Activated CD8-positive, alpha-beta T cell treated with anti-CD3 and anti-CD28 coated beads, Interleukin-2, amount 10 ng/mL, durations not matched to agents 7 days and 5 days (primary cell): ENCODE data around the gene QRFPR. TPM values are rescaled to one million over a fixed set of nuclear protein-coding genes. Genes with fewer than 3 reads are reported as not detected.

Source experiments
- ATAC-seq: fragments of 150-1000 bp; cut with Tn5 transposase; one replicate; pipeline ENCODE4 v1.10.0; 2021; ENCODE audit warnings: moderate library complexity
- CTCF ChIA-PET: fragments of 350-600 bp; sonication (Branson Sonifier 250); formaldehyde crosslinking; loops from one replicate; lab custom pipeline; 2021; ENCODE audit warnings: antibody characterized with exemption; lab: Charles Lee
- POLR2A ChIA-PET: fragments of 350-600 bp; sonication (Branson Sonifier 250); formaldehyde crosslinking; loops from one replicate; lab custom pipeline; 2021; ENCODE audit warnings: antibody characterized with exemption; lab: Charles Lee
- DNase-seq: peaks from one replicate; pipeline ENCODE4 v3.0.0-alpha.2; 2020
- H3K27ac Mint-ChIP-seq: one replicate; pipeline ENCODE4 v1.8.0; 2021; ENCODE audit warnings: mild to moderate bottlenecking, mixed read lengths
- H3K27me3 Mint-ChIP-seq: one replicate; pipeline ENCODE4 v1.8.0; 2021; ENCODE audit warnings: low read depth, mixed read lengths
- H3K36me3 Mint-ChIP-seq: one replicate; pipeline ENCODE4 v1.8.0; 2021; ENCODE audit warnings: low read depth, mixed read lengths
- H3K4me1 Mint-ChIP-seq: one replicate; pipeline ENCODE4 v1.8.0; 2021; ENCODE audit warnings: low read depth, mixed read lengths
- H3K4me3 Mint-ChIP-seq: one replicate; pipeline ENCODE4 v1.8.0; 2021; ENCODE audit warnings: mild to moderate bottlenecking, mixed read lengths
- H3K9me3 Mint-ChIP-seq: one replicate; pipeline ENCODE4 v1.8.0; 2022; ENCODE audit warnings: mixed read lengths; ENCODE audit not compliant: insufficient read depth
- total RNA-seq, 2 experiments: library from RNA; stranded (reverse); gene quantifications; one replicate each; pipeline ENCODE4 v1.2.3, GENCODE V29; 2021

The QRFPR gene
- total RNA-seq, 2 experiments from 2014 or later: not detected

DNA sequence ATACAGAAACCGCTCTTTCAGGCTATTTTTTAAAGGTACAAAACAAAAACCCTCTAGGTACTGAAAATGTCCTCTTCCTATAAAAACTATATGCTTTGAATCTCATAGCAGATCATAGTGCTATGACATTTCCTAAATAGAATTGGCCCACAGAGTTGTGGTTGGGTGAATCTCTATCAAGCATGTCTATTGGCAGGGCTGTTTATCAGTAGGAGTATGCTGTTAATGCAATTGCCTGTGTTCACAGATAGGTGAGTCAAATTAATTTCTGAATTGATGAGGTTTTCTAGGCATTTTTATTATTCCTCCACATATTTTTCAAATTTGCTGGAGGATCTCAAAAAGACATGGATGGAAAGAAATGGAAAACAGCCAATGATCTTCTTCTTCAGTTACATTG lies 73.9 kb downstream of the QRFPR start:
- DNase-seq (no peak), ATAC-seq (no peak)
- CTCF ChIA-PET: interaction anchor here (0.6 to 3.5 kb wide), 50 partner anchors 8 to 1238 kb away, joined by 3 to 129 read pairs (median 5); no protein-coding TSS in a partner anchor
- no peak overlapping the region for H3K4me3 Mint-ChIP-seq
- no peak overlapping the region for H3K27ac Mint-ChIP-seq
- peaks cover 20% of the 10 kb centered on the region for H3K4me1 Mint-ChIP-seq
- POLR2A ChIA-PET: interaction anchor here (1.0 to 1.8 kb wide), 2 partner anchors 50 to 115 kb away, joined by 3 to 7 read pairs; no protein-coding TSS in a partner anchor
- peaks cover 2% of the 10 kb centered on the region for H3K27me3 Mint-ChIP-seq
- H3K36me3 Mint-ChIP-seq: no peaks in the 10 kb centered on the region
- H3K9me3 Mint-ChIP-seq: no peaks in the 10 kb centered on the region

DNA sequence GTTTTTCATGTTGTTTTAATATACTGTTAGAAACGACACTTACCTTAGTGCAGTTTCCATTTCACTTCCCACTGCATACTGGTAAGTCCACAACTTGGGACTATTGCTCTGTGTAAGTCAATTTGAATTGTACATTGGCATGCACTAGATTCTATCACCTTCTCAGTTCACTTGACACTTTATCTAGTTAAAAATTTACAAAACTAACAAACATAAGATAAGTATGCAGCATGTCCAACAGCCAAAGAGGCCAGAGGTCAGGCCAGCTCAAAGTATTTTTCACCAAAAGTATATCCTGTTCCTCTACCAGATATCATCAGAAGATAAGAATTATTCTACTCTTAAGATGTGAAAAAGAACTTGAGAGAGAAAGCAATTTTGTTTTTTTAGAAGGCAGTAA lies 75.9 kb downstream of the QRFPR start:
- ChIA-PET CTCF (interaction anchor here (0.9 to 3.6 kb wide), 2 partner anchors 105 to 113 kb away, joined by 5 to 26 read pairs; no protein-coding TSS in a partner anchor), POLR2A (no interaction called here)
- H3K4me3 Mint-ChIP-seq: no peak overlapping the region
- no peaks in the 10 kb centered on the region for H3K9me3 Mint-ChIP-seq
- no peak for DNase-seq
- no peak for ATAC-seq
- no peak overlapping the region for H3K27ac Mint-ChIP-seq
- H3K4me1 Mint-ChIP-seq: peaks cover 20% of the 10 kb centered on the region
- H3K27me3 Mint-ChIP-seq: no peaks in the 10 kb centered on the region
- H3K36me3 Mint-ChIP-seq: no peaks in the 10 kb centered on the region

DNA sequence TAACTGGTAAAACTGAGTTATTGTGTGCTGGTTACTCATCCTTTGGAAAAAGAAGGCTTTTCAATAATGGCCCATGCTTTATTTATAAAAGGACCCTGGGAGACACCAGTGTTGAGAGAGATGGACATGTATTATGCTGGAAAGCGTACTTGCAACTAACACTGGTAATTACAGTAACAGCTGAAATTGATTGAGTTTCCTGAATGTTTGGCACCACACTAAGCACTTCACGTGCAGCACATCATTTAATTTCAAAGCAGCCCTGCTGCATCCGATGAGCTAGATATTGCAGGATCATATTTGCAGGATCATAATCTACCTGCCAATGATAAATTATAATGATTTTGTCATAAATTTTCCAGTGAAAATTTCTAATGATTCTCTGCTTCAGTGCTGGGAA lies 81.5 kb downstream of the QRFPR start:
- H3K27ac Mint-ChIP-seq: no peak overlapping the region
- no peaks in the 10 kb centered on the region for H3K4me1 Mint-ChIP-seq
- no peaks in the 10 kb centered on the region for H3K9me3 Mint-ChIP-seq
- ChIA-PET CTCF (interaction anchor here (1.3 to 3.1 kb wide), 4 partner anchors 9 to 113 kb away, joined by 3 to 17 read pairs (median 6); no protein-coding TSS in a partner anchor), POLR2A (no interaction called here)
- no peak for ATAC-seq
- no peak overlapping the region for H3K4me3 Mint-ChIP-seq
- no peaks in the 10 kb centered on the region for H3K36me3 Mint-ChIP-seq
- no peak for DNase-seq
- peaks cover 3% of the 10 kb centered on the region for H3K27me3 Mint-ChIP-seq

DNA sequence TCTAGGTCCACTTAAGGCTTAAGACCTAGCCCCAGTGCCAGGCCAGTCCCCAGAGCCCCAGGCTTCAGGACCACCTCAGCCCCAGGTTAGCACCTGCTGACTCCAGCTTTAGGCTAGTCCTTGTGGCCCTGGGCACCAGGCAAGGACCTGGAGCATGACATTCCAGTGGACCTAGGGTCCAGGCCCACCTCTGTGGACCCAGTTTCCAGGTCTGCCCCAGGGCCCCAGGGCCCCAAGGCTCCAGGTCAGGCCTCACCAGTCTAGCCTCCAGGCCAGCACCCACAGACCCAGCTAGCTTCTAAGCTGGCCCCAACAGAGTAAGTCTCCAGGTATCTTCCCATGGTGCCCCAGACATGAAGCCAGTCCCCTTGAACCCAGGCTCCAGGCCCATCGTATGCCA lies 97.5 kb downstream of the QRFPR start:
- no peak for ATAC-seq
- no peak for DNase-seq
- Mint-ChIP-seq H3K27me3 (peaks cover 9% of the 10 kb centered on the region), H3K36me3 (peaks cover 2% of the 10 kb centered on the region), H3K27ac (no peak overlapping the region), H3K4me1 (no peaks in the 10 kb centered on the region), H3K9me3 (peaks cover 5% of the 10 kb centered on the region), H3K4me3 (no peak overlapping the region)
- ChIA-PET POLR2A (no interaction called here), CTCF (interaction anchor here (0.8 kb wide), 1 partner anchor 25 kb away, joined by 3 read pairs; no protein-coding TSS in a partner anchor)

DNA sequence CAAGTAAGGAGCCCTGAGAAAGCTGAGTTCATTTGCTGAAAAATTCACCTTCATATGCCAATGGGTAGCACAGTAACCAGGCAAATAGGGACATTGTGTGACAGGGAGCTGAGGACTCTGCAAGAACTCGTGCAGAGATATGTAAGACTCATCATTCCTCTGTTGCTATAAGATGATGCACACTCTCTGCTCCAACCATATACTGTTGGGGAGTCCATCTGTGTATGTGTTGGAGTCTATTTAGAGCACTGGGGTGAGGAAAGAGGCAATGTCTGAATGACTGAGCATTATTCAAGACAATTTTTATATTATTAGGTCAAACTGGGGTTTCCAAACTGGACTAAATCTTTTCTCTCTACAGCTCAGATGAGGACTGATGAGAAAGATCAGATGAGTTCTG lies 100.4 kb downstream of the QRFPR start:
- Mint-ChIP-seq H3K27ac (no peak overlapping the region), H3K27me3 (peaks cover 11% of the 10 kb centered on the region), H3K4me3 (no peak overlapping the region), H3K36me3 (no peaks in the 10 kb centered on the region), H3K9me3 (no peaks in the 10 kb centered on the region), H3K4me1 (no peaks in the 10 kb centered on the region)
- CTCF ChIA-PET: interaction anchor here (2.0 kb wide), 1 partner anchor 27 kb away, joined by 5 read pairs; no protein-coding TSS in a partner anchor
- DNase-seq: no peak
- no peak for ATAC-seq
- POLR2A ChIA-PET: no interaction called here

DNA sequence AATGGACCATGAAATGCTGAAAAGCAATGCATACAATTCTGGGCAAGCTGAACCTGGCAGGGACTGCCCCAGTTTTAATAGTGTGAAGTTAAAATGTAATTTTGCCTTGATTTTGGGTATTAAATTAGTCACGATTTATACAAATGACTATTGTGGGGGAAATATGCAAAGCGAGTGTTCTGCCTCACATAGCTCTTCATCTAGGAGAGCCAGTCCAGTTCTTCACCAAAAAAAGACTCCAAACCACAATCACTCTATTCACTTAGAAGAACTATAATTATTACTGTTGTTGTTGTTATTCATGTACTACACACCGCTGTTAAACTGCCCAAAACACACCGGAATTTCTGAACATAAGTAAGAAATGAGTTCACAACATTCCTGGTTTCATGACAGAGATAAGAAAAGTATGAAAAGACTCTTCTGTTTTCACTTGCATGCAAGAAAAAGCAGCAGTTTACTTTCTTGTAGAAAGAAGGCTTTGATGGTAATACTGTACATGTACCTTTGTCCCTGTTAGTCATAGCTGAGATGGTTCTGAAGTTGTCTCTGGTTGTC lies 101.9 kb downstream of the QRFPR start:
- H3K27ac Mint-ChIP-seq: no peak overlapping the region

More for the DNA sequence above, 101.9 kb downstream of the QRFPR start:
- ATAC-seq (no peak), DNase-seq (no peak)
- Mint-ChIP-seq H3K36me3 (no peaks in the 10 kb centered on the region), H3K27me3 (peaks cover 11% of the 10 kb centered on the region), H3K9me3 (no peaks in the 10 kb centered on the region), H3K4me3 (no peak overlapping the region), H3K4me1 (no peaks in the 10 kb centered on the region)
- CTCF ChIA-PET: interaction anchor here (2.0 kb wide), 1 partner anchor 29 kb away, joined by 5 read pairs; no protein-coding TSS in a partner anchor
- POLR2A ChIA-PET: no interaction called here

Other genes with a start within 250 kb of the QRFPR start
- under 1 TPM; 0.29 to 0.42 TPM for gene TNIP3, start 216.7 kb downstream of the QRFPR start, total RNA-seq